HEK293T (cell line): Measurements from ENCODE around the gene EFCAB10.

Source experiments
- CTCF ChIA-PET: fragments of 350-600 bp; formaldehyde crosslinking; extraction: SDS; loops from one replicate; lab custom pipeline; 2021; ENCODE audit warnings: antibody characterized with exemption, inconsistent platforms; lab: Yijun Ruan, JAX
- POLR2A ChIA-PET: fragments of 350-600 bp; formaldehyde crosslinking; extraction: SDS; loops from one replicate; lab custom pipeline; 2020; ENCODE audit warnings: antibody characterized with exemption, inconsistent platforms; lab: Yijun Ruan, JAX
- DNase-seq: peaks from one replicate; pipeline ENCODE4 v3.0.0; 2012; ENCODE audit warnings: mixed read lengths; ENCODE audit errors: extremely low spot score
- ARNT ChIP-seq: fragments of 450-650 bp; IDR thresholded peaks from 2 replicates; pipeline ENCODE4 v1.6.1; 2017; ENCODE audit warnings: mild to moderate bottlenecking
- BHLHE40 ChIP-seq: fragments of 450-650 bp; IDR thresholded peaks from 2 replicates; pipeline ENCODE4 v1.6.1; 2016; ENCODE audit warnings: mild to moderate bottlenecking, moderate library complexity, borderline replicate concordance
- CTBP1 ChIP-seq: fragments of 450-650 bp; IDR thresholded peaks from 2 replicates; pipeline ENCODE4 v1.6.1; 2016; ENCODE audit warnings: borderline replicate concordance
- ELF4 ChIP-seq: fragments of 450-650 bp; IDR thresholded peaks from 2 replicates; pipeline ENCODE4 v1.6.1; 2017; ENCODE audit warnings: antibody characterized with exemption
- FOXA1 ChIP-seq: fragments of 450-650 bp; IDR thresholded peaks from 2 replicates; pipeline ENCODE4 v1.6.1; 2016; ENCODE audit warnings: mild to moderate bottlenecking
- FOXK2 ChIP-seq: fragments of 450-650 bp; IDR thresholded peaks from 2 replicates; pipeline ENCODE4 v1.6.1; 2016; ENCODE audit warnings: mild to moderate bottlenecking
- FOXM1 ChIP-seq: fragments of 450-650 bp; IDR thresholded peaks from 2 replicates; pipeline ENCODE4 v1.6.1; 2017; ENCODE audit warnings: mild to moderate bottlenecking, borderline replicate concordance
- HDGF ChIP-seq: fragments of 450-650 bp; IDR thresholded peaks from 2 replicates; pipeline ENCODE4 v1.6.1; 2017; ENCODE audit warnings: antibody characterized with exemption, borderline replicate concordance
- L3MBTL2 ChIP-seq: fragments of 450-650 bp; conservative IDR thresholded peaks from 2 replicates; pipeline ENCODE4 v1.6.1; 2016; ENCODE audit warnings: mild to moderate bottlenecking
- LEF1 ChIP-seq: fragments of 450-650 bp; IDR thresholded peaks from 2 replicates; pipeline ENCODE4 v1.6.1; 2017; ENCODE audit warnings: mild to moderate bottlenecking, borderline replicate concordance
- NFRKB ChIP-seq: fragments of 450-650 bp; IDR thresholded peaks from 2 replicates; pipeline ENCODE4 v1.6.1; 2016; ENCODE audit warnings: mild to moderate bottlenecking, moderate library complexity
- PKNOX1 ChIP-seq: fragments of 450-650 bp; IDR thresholded peaks from 2 replicates; pipeline ENCODE4 v1.6.1; 2016
- SP1 ChIP-seq: fragments of 450-650 bp; IDR thresholded peaks from 2 replicates; pipeline ENCODE4 v1.6.1; 2017
- SUZ12 ChIP-seq: fragments of 450-650 bp; IDR thresholded peaks from 2 replicates; pipeline ENCODE4 v1.6.1; 2016; ENCODE audit warnings: mild to moderate bottlenecking
- TARDBP ChIP-seq: fragments of 450-650 bp; IDR thresholded peaks from 2 replicates; pipeline ENCODE4 v1.6.1; 2016
- ZNF384 ChIP-seq: fragments of 450-650 bp; IDR thresholded peaks from 2 replicates; pipeline ENCODE4 v1.6.1; 2016

Gene EFCAB10

GRCh38 chr7:105621176-105621575 is 39.9 kb upstream of the EFCAB10 start:
- TF ChIP-seq ZNF384 (no peak), HDGF (no peak), LEF1 (no peak), TARDBP (no peak), SUZ12 (no peak), FOXA1 (no peak), BHLHE40 (no peak), ELF4 (no peak), CTBP1 (no peak)
- POLR2A ChIA-PET, result no interaction called here
- CTCF ChIA-PET, result no interaction called here

GRCh38 chr7:105619590-105619989 is 38.3 kb upstream of the EFCAB10 start:
- ChIA-PET CTCF (interaction anchor here (1.4 kb wide), 2 partner anchors 30 to 37 kb away, joined by 3 read pairs; no protein-coding TSS in a partner anchor), POLR2A (no interaction called here)
- TF ChIP-seq BHLHE40 (no peak), CTBP1 (no peak), TARDBP (no peak), SP1 (no peak), SUZ12 (no peak), LEF1 (no peak), NFRKB (no peak), FOXA1 (no peak), FOXM1 (no peak), ZNF384 (no peak), L3MBTL2 (no peak), ARNT (no peak), PKNOX1 (no peak), HDGF (no peak), FOXK2 (no peak), ELF4 (no peak)
- DNase-seq, result no peak

More at GRCh38 chr7:105621176-105621575, 39.9 kb upstream of the EFCAB10 start:
- DNase-seq, result no peak

DNA sequence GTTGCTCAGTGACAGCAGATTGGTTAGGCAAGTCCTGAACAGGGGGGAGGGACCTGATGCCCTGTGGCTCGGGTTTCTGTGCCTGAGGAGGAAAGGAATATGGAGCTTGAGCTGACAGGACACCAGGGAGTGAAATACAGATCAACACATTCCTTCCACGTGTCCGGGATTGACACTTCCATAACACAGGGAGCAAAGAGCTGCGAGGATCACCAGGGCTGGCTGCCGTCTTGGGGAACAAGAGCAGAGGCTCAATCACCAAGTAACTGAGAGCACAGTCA is 36.7 kb upstream of the EFCAB10 start:
- TF ChIP-seq ELF4 (no peak), L3MBTL2 (no peak), FOXA1 (no peak), NFRKB (no peak), BHLHE40 (no peak), PKNOX1 (no peak), SUZ12 (no peak), ZNF384 (no peak), FOXM1 (no peak), LEF1 (no peak), FOXK2 (no peak)
- CTCF ChIA-PET, result no interaction called here
- POLR2A ChIA-PET, result no interaction called here
- DNase-seq, result no peak

DNA sequence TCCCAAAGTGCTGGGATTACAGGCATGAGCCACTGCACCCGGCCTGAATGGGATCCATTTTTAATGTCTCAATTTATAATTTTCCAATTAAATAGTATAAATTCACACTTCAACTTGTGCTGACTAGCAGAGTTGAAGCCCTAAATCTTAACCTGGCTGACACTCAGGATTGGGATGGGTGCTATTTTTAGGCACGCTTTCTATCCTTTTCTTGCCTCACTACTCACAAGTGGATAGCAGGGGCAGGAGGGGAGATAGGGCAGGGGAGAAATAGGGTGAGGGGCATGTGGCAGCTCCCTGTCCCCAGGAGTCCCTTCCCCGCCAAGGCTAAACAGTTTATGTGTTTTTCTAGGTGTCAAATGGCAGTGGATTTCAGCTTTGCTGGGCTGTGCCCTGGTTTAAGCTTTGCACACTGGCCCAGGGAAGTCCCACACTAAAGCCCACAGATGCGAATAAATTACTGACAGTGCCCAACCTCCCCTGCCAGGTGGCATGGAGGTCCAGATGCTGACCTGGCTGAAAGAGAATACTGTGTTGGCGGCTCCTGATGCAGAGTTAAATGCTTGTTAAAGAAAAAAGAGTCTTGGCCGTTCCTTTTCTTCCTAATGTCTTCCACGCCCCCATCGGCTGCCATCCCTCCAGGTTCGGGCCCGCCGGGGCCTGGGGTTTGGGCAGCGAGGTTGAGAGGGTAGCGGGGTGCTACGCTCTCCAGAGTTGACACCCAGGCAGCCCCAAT is 36.2 kb upstream of the EFCAB10 start:
- no peak for TF ChIP-seq CTBP1
- no peak for TF ChIP-seq L3MBTL2
- TF ChIP-seq LEF1, result no peak
- CTCF ChIA-PET, result no interaction called here

GRCh38 chr7:105614341-105614840 is 33.1 kb upstream of the EFCAB10 start:
- CTCF ChIA-PET, result no interaction called here
- no peak for DNase-seq
- TF ChIP-seq NFRKB (no peak), FOXK2 (no peak), FOXM1 (no peak), SP1 (no peak), BHLHE40 (no peak), ZNF384 (no peak), TARDBP (no peak), L3MBTL2 (no peak), FOXA1 (no peak)
- POLR2A ChIA-PET, result no interaction called here

More for the DNA sequence above, 36.2 kb upstream of the EFCAB10 start:
- no peak for DNase-seq
- POLR2A ChIA-PET, result no interaction called here

DNA sequence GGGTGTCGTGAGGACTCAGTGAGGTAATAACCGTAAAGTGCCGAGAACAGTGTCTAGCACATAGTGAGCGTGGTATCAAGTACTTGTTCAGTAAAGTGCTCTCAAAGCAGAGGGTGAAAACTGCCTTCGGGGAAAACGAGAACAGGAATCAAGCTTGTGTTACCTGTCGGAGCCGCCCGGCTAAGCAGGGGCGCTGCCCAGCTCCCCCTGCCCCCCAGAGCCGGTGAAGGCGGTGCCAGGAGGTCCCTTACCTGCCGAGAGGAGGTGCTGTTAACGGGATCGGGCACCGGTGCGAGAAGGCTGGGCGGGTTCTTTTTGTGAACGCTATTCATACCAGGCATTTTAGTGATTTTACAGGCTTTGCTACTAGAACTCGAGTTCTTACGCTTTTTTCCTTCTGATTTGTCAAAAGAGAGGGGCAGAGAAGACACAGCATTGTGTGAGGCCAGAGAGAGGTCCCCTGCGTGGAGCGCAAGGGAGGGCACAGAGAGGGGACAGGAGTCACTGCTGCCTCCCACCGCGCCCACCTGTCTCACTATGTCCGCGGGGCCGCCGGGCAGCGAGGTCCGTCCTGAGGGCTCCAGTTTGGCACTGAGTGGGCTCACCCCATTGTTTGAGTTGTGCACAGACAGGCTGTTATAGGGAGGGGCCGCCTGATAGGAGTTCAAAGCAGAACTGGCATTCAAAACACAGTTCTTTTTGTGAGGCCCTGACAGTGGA is 32.5 kb upstream of the EFCAB10 start:
- POLR2A ChIA-PET, result no interaction called here
- DNase-seq, result no peak
- no peak for TF ChIP-seq PKNOX1
- TF ChIP-seq L3MBTL2, result no peak
- TF ChIP-seq BHLHE40, result no peak
- TF ChIP-seq FOXK2, result no peak
- TF ChIP-seq TARDBP, result no peak
- no peak for TF ChIP-seq SUZ12
- TF ChIP-seq ELF4, result no peak
- TF ChIP-seq ARNT, result no peak
- CTCF ChIA-PET, result no interaction called here
